Activated naive CD4-positive, alpha-beta T cell treated with anti-CD3 and anti-CD28 coated beads for 36 hours (primary cell): Measurements from ENCODE around the gene NUBPL. TPM values are rescaled to one million over a fixed set of nuclear protein-coding genes. Genes with fewer than 3 reads are reported as not detected.
A peak's percentile ranks its signal among the peaks of the same experiment; 100 is the strongest.

Experiments
- CTCF ChIA-PET: fragments of 350-600 bp; sonication (Branson Sonifier 250); formaldehyde crosslinking; loops from one replicate; lab custom pipeline; 2021; ENCODE audit warnings: antibody characterized with exemption; lab: Charles Lee
- DNase-seq: peaks from one replicate; pipeline ENCODE4 v3.0.0-alpha.2; 2020
- H3K27ac Mint-ChIP-seq: one replicate; pipeline ENCODE4 v1.8.0; 2021; ENCODE audit warnings: mild to moderate bottlenecking, mixed read lengths
- H3K27me3 Mint-ChIP-seq: one replicate; pipeline ENCODE4 v1.8.0; 2021; ENCODE audit warnings: low read depth, mixed read lengths
- H3K36me3 Mint-ChIP-seq: one replicate; pipeline ENCODE4 v1.8.0; 2021; ENCODE audit warnings: low read depth, mixed read lengths
- H3K4me1 Mint-ChIP-seq: one replicate; pipeline ENCODE4 v1.8.0; 2021; ENCODE audit warnings: low read depth, mixed read lengths
- H3K4me3 Mint-ChIP-seq: one replicate; pipeline ENCODE4 v1.8.0; 2021; ENCODE audit warnings: mild to moderate bottlenecking, moderate library complexity, mixed read lengths
- H3K9me3 Mint-ChIP-seq: one replicate; pipeline ENCODE4 v1.8.0; 2021; ENCODE audit warnings: mixed read lengths
- intact Hi-C: fragments of 100-400 bp; cut with micrococcal nuclease; formaldehyde crosslinking; loops from one replicate; pipeline ENCODE4 v1.15.1; 2023
- total RNA-seq, 2 experiments: library from RNA; stranded (reverse); gene quantifications; one replicate each; pipeline ENCODE4 v1.2.3, GENCODE V29; 2021

The NUBPL gene
- total RNA-seq, 2 experiments from 2014 or later: 11.5 to 13.5 TPM

- Mint-ChIP-seq H3K4me1 (no peaks in the 10 kb centered on the region), H3K27ac (no peak overlapping the region), H3K27me3 (peaks cover 3% of the 10 kb centered on the region), H3K9me3 (no peaks in the 10 kb centered on the region), H3K4me3 (no peak overlapping the region), H3K36me3 (no peaks in the 10 kb centered on the region)
- CTCF ChIA-PET: no interaction called here
- intact Hi-C loops: no loop called here
- no peak for DNase-seq
These were observed 337.8 kb downstream of the NUBPL start for GRCh38 chr14:31898838-31899528.

DNA sequence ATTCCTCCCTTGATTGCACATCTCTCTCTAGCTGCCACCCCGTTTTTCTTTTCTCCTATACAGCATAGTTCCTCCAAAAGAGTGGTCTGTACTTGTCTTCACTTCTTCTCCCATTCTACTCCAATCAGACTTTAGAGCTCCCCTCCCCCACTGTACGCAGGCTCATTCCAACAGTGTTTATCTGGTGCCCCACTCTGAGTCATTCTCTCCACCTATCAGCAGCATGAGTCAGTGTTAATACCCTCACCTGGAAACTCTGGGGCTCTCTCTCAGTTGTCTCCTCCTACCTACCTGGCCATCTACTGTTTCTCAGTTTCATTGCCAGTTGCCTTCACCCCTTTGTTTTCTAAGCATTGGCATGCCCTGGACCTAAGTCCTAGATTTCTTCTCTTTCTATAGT lies 340.8 kb downstream of the NUBPL start:
- H3K4me1 Mint-ChIP-seq: no peaks in the 10 kb centered on the region
- peak; percentile 20 for DNase-seq
- CTCF ChIA-PET: no interaction called here
- no peaks in the 10 kb centered on the region for H3K9me3 Mint-ChIP-seq
- no peaks in the 10 kb centered on the region for H3K27me3 Mint-ChIP-seq
- H3K4me3 Mint-ChIP-seq: no peak overlapping the region
- H3K27ac Mint-ChIP-seq: no peak overlapping the region
- intact Hi-C loops: no loop called here
- no peaks in the 10 kb centered on the region for H3K36me3 Mint-ChIP-seq

DNA sequence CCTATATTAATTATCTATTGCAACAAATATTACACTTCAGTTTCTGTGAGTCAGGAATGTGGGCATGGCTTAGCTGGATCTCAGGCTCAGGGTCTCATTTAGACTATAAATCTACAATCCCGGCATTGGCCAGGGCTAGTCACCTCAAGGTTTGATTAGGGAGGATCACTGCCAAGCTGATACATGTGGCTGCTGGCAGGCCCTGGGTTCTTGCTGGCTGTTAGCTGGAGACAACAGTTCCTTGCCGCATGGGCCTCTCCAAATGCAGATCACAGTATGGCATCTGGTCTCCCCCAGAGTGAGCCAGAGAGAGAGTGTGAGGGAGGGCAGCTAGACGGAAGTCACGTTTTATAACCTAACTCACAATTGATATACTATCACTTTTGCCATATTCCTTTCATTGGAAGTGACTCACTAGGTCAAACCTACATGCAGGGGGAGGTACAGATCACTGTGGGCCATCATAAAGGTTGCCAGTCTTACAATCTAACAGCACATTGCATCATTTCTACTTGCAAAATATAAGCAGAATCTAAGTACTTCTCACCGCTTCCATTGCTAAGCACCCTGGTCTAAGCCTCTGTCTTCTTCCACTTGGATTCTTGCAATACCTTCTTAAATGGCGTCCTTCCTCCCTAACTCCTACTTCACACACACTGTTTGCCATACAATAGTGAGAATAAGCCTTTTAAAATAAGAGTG lies 341.9 kb downstream of the NUBPL start:
- no peaks in the 10 kb centered on the region for H3K9me3 Mint-ChIP-seq
- CTCF ChIA-PET: no interaction called here
- H3K4me3 Mint-ChIP-seq: no peak overlapping the region
- H3K27me3 Mint-ChIP-seq: no peaks in the 10 kb centered on the region
- intact Hi-C loops: no loop called here
- no peaks in the 10 kb centered on the region for H3K4me1 Mint-ChIP-seq
- no peaks in the 10 kb centered on the region for H3K36me3 Mint-ChIP-seq
- no peak for DNase-seq
- H3K27ac Mint-ChIP-seq: no peak overlapping the region

DNA sequence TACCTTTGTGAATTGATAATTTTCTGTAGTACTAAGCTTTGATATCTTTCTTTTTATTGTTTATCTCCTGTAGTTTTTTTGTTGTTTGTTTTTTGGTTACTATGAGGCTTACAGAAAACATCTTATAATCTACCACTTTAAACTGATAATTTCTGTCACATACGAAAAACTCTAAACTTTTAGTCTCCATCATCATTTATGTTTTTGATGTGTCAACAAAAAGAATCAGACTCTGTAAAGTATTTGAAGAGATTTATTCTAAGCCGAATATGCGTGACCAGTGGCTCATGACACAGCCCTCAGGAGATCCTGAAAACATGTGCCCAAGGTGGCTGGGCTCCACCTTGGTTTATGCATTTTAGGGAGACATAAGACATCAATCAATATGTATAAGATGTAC lies 348.8 kb downstream of the NUBPL start:
- Mint-ChIP-seq H3K36me3 (peaks cover 1% of the 10 kb centered on the region), H3K9me3 (peaks cover 17% of the 10 kb centered on the region), H3K27ac (no peak overlapping the region), H3K27me3 (peaks cover 2% of the 10 kb centered on the region), H3K4me3 (no peak overlapping the region), H3K4me1 (no peaks in the 10 kb centered on the region)
- CTCF ChIA-PET: interaction anchor here (0.6 kb wide), 1 partner anchor 43 kb away, joined by 3 read pairs; no protein-coding TSS in a partner anchor
- intact Hi-C loops: no loop called here
- no peak for DNase-seq

Other genes starting within 250 kb of the NUBPL start
- gene HEATR5A, start 140.9 kb upstream of the NUBPL start, total RNA-seq: 1 to 10 TPM; 3.5 to 6.0 TPM
- 10 to 100 TPM; 12.9 to 13.3 TPM for gene DTD2, start 103.9 kb upstream of the NUBPL start, total RNA-seq
- gene GPR33, start 73.4 kb upstream of the NUBPL start, total RNA-seq: not detected